Adipocyte (in vitro differentiated cells): Measurements from ENCODE around the gene GUCY2D.
A peak's percentile ranks its signal among the peaks of the same experiment; 100 is the strongest.

Source experiments
- DNase-seq: peaks from one replicate; pipeline ENCODE4 v3.0.0-alpha.2; 2015; ENCODE audit warnings: low read depth
- H3K27me3 ChIP-seq: replicated peaks from 2 replicates; pipeline ENCODE4 v1.7.0; 2013; ENCODE audit warnings: mild to moderate bottlenecking, low read length, moderate library complexity; ENCODE audit not compliant: control insufficient read depth, insufficient read depth
- H3K36me3 ChIP-seq: 2 replicates; pipeline ENCODE4 v1.7.0; 2013; ENCODE audit warnings: low read length, mild to moderate bottlenecking, moderate library complexity; ENCODE audit not compliant: control insufficient read depth, insufficient read depth, severe bottlenecking
- H3K4me1 ChIP-seq: 2 replicates; pipeline ENCODE4 v1.7.0; 2013; ENCODE audit warnings: mild to moderate bottlenecking, low read length, moderate library complexity; ENCODE audit not compliant: control insufficient read depth, insufficient read depth
- H3K4me3 ChIP-seq: 2 replicates; pipeline ENCODE4 v1.7.0; 2013; ENCODE audit warnings: mild to moderate bottlenecking, low read length, moderate library complexity
- H3K9ac ChIP-seq: 2 replicates; pipeline ENCODE4 v1.7.0; 2013; ENCODE audit warnings: mild to moderate bottlenecking, low read length, moderate library complexity
- H3K9me3 ChIP-seq: 2 replicates; pipeline ENCODE4 v1.7.0; 2013; ENCODE audit warnings: mild to moderate bottlenecking, low read length, moderate library complexity; ENCODE audit not compliant: control insufficient read depth

GUCY2D gene

DNA sequence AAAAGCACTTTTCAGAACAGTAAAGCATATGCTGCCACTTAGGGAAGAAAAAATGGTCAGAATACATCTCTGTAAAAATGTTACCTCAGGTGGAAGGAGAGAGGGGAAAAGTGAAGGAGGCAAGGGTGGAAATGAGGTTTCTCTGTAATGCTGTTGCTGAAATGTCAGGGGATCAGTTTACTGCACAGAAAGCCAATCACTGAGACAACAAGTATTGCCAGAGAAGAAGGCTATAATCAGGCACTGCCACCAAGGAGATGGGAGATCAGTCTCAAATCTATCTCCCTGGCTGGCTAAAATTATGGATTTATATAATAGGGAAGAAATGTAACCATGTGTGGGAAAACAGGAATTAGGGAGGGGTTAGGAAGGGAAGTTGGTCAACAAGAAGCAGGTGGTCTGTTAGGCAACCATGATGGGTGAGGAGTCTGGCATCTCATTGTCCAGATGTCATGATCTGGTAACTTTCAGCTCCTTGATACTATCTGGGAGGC, 27.7 kb upstream of the GUCY2D start:
- Histone ChIP-seq H3K9me3 (peaks cover 11% of the 10 kb centered on the region), H3K4me1 (peaks cover 9% of the 10 kb centered on the region), H3K27me3 (no peaks in the 10 kb centered on the region), H3K36me3 (no peaks in the 10 kb centered on the region), H3K4me3 (no peak overlapping the region), H3K9ac (no peak overlapping the region)
- no peak for DNase-seq

DNA sequence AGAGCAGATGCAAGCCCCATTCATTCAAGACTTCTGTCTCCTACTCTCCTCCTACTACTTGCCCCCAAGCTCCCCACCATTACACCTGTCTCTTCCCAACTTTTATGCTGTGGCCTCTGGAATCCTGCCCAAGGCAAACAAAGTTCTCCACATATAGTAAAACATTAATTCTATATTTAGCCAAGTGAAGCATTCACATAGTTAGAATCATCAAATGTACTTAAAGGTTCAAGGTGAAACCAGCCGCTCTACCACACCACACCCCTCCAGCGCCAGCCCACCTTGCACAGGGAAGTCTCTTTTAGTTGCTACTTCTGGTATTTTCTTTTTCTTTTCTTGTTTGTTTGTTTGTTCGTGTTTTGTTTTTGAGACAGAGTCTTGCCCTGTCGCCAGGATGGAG, 25.4 kb upstream of the GUCY2D start:
- no peaks in the 10 kb centered on the region for H3K27me3 ChIP-seq
- no peak overlapping the region for H3K4me3 ChIP-seq
- no peaks in the 10 kb centered on the region for H3K36me3 ChIP-seq
- peaks cover 10% of the 10 kb centered on the region for H3K4me1 ChIP-seq
- no peak for DNase-seq
- H3K9ac ChIP-seq = no peak overlapping the region
- peaks cover 11% of the 10 kb centered on the region for H3K9me3 ChIP-seq

DNA sequence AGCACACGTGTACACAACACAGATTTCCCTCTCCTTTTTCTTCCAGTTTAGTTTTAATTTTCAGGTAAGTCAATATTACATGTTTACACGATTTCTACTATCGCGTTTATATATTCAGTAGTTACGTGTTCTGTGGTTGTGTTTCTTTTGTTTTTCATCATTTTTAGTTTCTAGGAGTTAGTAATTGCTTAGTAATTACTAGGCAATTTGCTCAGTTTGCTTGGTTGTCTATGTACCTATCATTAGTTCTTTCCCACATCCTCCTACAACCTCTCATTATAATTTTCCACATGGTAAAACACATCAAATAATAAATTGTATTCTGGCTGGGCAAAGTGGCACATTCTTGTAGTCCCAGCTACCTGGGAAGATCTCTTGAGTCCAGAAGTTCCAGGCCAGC, 24.6 kb upstream of the GUCY2D start:
- H3K4me3 ChIP-seq = no peak overlapping the region
- peaks cover 11% of the 10 kb centered on the region for H3K9me3 ChIP-seq
- no peak for DNase-seq
- no peak overlapping the region for H3K9ac ChIP-seq
- H3K4me1 ChIP-seq = peaks cover 14% of the 10 kb centered on the region
- H3K27me3 ChIP-seq = no peaks in the 10 kb centered on the region
- no peaks in the 10 kb centered on the region for H3K36me3 ChIP-seq

DNA sequence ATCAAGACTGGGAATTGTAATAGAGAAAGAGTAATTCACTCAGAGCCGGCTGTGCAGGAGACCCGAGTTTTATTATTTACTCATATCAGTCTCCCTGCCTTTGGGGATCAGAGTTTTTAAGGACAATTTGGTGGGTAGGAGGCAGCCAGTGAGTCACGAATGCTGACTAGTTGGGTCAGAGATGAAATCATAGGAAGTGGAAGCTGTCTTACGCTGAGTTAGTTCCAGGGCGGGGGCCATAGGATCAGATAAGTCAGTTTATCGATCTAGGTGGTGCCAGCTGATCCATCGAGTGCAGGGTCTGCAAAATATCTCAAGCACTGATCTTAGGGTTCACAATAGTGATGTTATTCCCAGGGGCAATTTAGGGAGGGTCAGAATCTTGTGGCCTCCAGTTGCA, 20.2 kb upstream of the GUCY2D start:
- DNase-seq = peak; percentile 66
- Histone ChIP-seq H3K4me1 (peaks cover 22% of the 10 kb centered on the region), H3K27me3 (no peaks in the 10 kb centered on the region), H3K4me3 (peak overlapping the region; percentile 51), H3K9ac (peak overlapping the region; percentile 64), H3K9me3 (no peaks in the 10 kb centered on the region), H3K36me3 (no peaks in the 10 kb centered on the region)

GRCh38 chr17:7982666-7983065, 19.7 kb upstream of the GUCY2D start:
- peak overlapping the region; percentile 51 for H3K4me3 ChIP-seq
- DNase-seq = peak; percentile 38
- peak overlapping the region; percentile 64 for H3K9ac ChIP-seq
- no peaks in the 10 kb centered on the region for H3K27me3 ChIP-seq
- H3K4me1 ChIP-seq = peaks cover 26% of the 10 kb centered on the region
- no peaks in the 10 kb centered on the region for H3K9me3 ChIP-seq
- H3K36me3 ChIP-seq = no peaks in the 10 kb centered on the region

DNA sequence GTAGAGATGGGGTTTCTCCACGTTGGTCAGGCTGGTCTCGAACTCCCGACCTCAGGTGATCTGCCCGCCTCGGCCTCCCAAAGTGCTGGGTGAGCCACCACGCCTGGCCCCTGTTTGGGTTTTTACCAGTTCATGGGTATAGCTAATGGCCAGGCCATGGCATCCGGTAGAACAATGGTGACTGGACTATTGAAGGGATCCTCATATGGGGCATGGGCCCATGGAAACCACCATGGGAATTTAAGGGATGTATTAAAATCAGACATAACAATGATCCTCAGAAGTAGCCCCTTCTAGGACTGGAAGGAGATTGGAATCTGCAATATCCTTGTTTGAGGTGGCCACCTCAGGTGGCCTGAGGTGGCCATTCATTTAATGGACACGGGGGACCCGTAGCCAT, 17.5 kb upstream of the GUCY2D start:
- no peak for DNase-seq
- H3K9ac ChIP-seq = no peak overlapping the region
- H3K4me1 ChIP-seq = peaks cover 32% of the 10 kb centered on the region
- no peaks in the 10 kb centered on the region for H3K9me3 ChIP-seq
- H3K4me3 ChIP-seq = no peak overlapping the region
- H3K27me3 ChIP-seq = no peaks in the 10 kb centered on the region
- H3K36me3 ChIP-seq = no peaks in the 10 kb centered on the region

DNA sequence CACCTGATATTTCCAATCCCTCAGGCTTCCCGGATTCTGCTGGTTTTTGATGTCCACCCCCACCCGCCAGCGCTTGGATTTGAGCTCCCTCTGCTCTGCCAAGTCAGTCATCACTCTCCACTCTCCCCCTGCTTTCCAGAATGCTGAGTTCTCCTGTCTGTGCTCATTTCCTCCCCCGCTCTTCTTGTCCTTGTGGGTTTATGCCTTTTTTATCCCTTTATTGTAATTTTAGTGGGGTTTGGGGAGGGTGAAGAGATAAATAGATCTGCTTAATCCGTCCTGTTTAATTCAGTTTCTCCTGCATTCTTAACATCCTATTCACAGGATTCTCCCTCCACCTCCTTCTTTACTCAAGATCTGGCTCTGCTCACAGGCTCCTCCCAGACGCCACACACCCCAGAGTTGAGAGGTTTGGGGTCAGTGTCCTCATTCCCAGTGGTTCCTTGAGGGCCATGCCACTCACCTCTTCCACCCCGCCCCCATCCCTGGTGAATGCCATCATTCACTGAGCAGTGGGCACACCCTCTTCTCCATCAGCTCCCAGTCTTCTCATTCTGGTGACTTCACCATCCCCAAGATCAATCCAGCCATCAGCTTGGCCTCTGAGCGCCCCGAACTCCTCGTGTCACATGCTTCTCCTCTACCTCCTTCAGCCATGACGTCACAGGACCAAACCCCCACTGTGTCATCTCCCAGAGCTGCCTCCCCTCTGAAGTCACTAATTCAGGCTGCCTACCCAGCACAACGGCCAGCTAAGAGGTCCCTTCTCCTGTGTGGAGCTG, 15.1 kb upstream of the GUCY2D start:
- H3K9ac ChIP-seq = peak overlapping the region; percentile 21
- no peaks in the 10 kb centered on the region for H3K9me3 ChIP-seq
- DNase-seq = no peak
- no peaks in the 10 kb centered on the region for H3K27me3 ChIP-seq
- no peak overlapping the region for H3K4me3 ChIP-seq
- H3K36me3 ChIP-seq = no peaks in the 10 kb centered on the region
- H3K4me1 ChIP-seq = peaks cover 24% of the 10 kb centered on the region

DNA sequence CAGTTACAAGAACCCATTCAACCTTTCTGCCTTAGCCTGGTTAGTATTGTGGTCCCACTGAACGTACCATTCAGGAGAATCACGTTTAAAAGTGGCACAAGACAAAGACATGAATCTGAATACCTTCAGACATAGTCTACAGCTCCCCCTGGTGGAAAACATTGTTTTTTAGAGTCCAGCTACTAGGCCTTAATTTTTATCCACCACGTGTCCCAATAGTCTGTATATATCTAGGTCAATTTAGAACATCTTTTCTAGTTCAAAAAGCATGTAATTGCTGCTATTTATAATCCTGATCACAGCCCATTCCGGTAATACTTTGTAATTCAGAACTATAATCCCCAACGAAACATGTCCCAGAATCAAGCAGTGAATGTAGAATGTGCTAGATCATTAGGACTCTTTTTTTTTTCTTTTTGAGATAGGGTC, 13.7 kb upstream of the GUCY2D start:
- H3K4me1 ChIP-seq = peaks cover 18% of the 10 kb centered on the region
- peak; percentile 97 for DNase-seq
- peak overlapping the region; percentile 81 for H3K9ac ChIP-seq
- no peaks in the 10 kb centered on the region for H3K9me3 ChIP-seq
- no peaks in the 10 kb centered on the region for H3K27me3 ChIP-seq
- H3K36me3 ChIP-seq = no peaks in the 10 kb centered on the region
- H3K4me3 ChIP-seq = no peak overlapping the region

DNA sequence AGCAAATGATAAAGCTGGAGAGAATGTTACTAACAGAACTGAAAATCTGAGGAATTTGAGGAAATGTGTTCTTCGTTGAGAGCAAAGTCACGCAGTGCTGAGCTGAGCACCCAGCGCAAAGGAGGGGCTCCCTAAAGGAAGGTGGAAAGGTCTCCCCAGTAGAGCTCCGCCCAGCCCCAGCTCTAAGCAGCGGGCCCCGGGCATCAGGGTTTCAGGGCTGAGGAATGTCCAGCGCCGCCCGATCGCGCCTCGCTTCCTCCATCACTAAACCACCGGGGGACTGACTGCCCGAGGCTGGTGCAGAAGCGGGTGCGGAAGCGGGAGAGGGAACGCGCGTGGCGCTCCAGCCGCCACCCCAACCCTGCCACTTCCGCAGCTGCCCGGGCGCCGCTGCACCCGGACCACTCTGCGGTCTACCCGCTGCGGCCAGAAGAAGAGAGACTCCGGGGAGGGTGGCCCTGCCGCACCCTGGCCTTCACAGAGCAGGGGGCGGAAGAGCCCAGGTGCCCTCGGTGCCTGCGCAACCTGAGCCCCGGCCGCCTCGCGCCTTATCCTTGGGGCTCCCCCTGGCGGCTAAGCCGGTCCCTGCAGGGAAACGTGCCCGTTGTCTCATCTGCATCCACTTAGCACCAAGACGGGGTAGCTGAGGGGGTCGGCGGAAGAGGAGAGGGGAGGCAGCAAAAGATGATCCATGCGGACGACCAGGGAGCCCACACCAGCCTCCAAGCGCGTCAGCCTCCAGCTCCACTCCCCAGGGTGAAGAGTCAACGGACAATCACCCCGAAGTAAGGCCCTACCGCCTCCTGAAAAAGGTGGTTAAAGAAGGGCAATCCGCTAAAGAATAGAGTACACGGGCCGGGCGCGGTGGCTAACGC, 12.4 kb upstream of the GUCY2D start:
- peak overlapping the region; percentile 81 for H3K9ac ChIP-seq
- no peaks in the 10 kb centered on the region for H3K9me3 ChIP-seq
- peaks cover 18% of the 10 kb centered on the region for H3K4me1 ChIP-seq
- no peaks in the 10 kb centered on the region for H3K27me3 ChIP-seq
- no peaks in the 10 kb centered on the region for H3K36me3 ChIP-seq
- H3K4me3 ChIP-seq = peak overlapping the region; percentile 83
- peak; percentile 91 for DNase-seq

GRCh38 chr17:7992516-7992915, 9.9 kb upstream of the GUCY2D start:
- Histone ChIP-seq H3K4me1 (peaks cover 7% of the 10 kb centered on the region), H3K27me3 (no peaks in the 10 kb centered on the region), H3K9ac (no peak overlapping the region), H3K36me3 (no peaks in the 10 kb centered on the region), H3K9me3 (no peaks in the 10 kb centered on the region), H3K4me3 (no peak overlapping the region)
- no peak for DNase-seq

DNA sequence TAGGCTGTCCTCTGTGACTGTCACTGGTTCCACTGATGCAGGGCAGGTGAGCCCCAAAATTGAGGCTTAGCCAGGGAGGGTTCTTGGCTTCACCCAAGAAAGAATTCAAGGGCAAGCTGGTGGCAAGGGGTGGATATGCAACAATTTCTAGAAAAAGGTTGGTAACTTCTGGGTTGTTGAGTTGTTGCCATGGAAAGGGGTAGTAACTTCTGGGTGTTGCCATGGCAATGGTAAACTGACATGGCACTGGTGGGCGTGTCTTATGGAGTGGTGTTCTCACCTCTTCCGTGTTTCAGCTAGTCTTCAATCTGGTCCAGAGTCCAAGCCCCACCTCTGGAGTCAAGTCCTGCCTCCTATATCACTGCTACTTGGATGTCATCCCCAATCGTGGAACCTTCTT, 9.5 kb upstream of the GUCY2D start:
- no peak overlapping the region for H3K9ac ChIP-seq
- H3K4me1 ChIP-seq = peaks cover 5% of the 10 kb centered on the region
- H3K4me3 ChIP-seq = no peak overlapping the region
- DNase-seq = no peak
- H3K36me3 ChIP-seq = no peaks in the 10 kb centered on the region
- no peaks in the 10 kb centered on the region for H3K27me3 ChIP-seq
- no peaks in the 10 kb centered on the region for H3K9me3 ChIP-seq
